ENCODE data around the gene POTED. TPM values are rescaled to one million over a fixed set of nuclear protein-coding genes. Genes with fewer than 3 reads are reported as not detected.
"Not testable (repeated sequence)": the region's sequence is repeated elsewhere in the genome, so short reads cannot be mapped to it uniquely, and the experiment has no call there.

POTED gene
- total RNA-seq (ENCODE audit: low replicate concordance), result not detected in 2 replicates

GRCh38 chr21:13609477-13609876, at the start of gene POTED:
TSS of gene POTED (plus strand) at chr21:13609777. CDS start at chr21:13610229, 452 bp downstream.
- not testable (repeated sequence) for DNase-seq (ENCODE audit: low read depth); H3K4me3 ChIP-seq (ENCODE audit: low read depth, low read length)

GRCh38 chr21:13650101-13650500, 40.5 kb downstream of the POTED start:
- not testable (repeated sequence) for DNase-seq (ENCODE audit: low read depth); H3K4me3 ChIP-seq (ENCODE audit: low read depth, low read length)

GRCh38 chr21:13651746-13652145, 42.2 kb downstream of the POTED start:
- not testable (repeated sequence) for H3K4me3 ChIP-seq (ENCODE audit: low read depth, low read length)

More at GRCh38 chr21:13651746-13652145, 42.2 kb downstream of the POTED start:
- not testable (repeated sequence) for DNase-seq (ENCODE audit: low read depth)

Small RNAs within 50 kb of the gene (small RNA-seq; reads per million reads assigned to genes)
- gene AL050303.3, result not detected
- gene MIR3118-1, result not detected
- gene RNU6-286P, result not detected

All from fibroblast of the aortic adventitia (primary cell).